K562 (cell line): ENCODE data around the gene WNT11. TPM values are rescaled to one million over a fixed set of nuclear protein-coding genes. Genes with fewer than 3 reads are reported as not detected.

Experiments
- BACH1 ChIP-seq: fragments of 200-800 bp; sonication (Bioruptor generic); IDR thresholded peaks from 2 replicates; pipeline ENCODE4 v1.6.1; 2016; ENCODE audit warnings: missing genetic modification characterization, missing compliant biosample characterization
- BRCA1 ChIP-seq, 2 experiments: fragments of 450-650 bp in 1 of 2; sonication (generic) in 1 of 2; formaldehyde crosslinking in 1 of 2; IDR thresholded peaks; 2 replicates each; pipeline versions ENCODE4 v1.5.0 to v1.6.1; 2017 to 2020; ENCODE audit warnings: mild to moderate bottlenecking in 1 of 2, missing genetic modification reagents in 1 of 2
- CBX2 ChIP-seq: fragments of 200-600 bp; sonication (generic); IDR thresholded peaks from one replicate; pipeline ENCODE4 v1.6.1; 2012; ENCODE audit warnings: mild to moderate bottlenecking, low read length, inconsistent platforms; ENCODE audit not compliant: insufficient read depth, poor library complexity, severe bottlenecking
- CXXC5 ChIP-seq: fragments of 250-450 bp; sonication (Bioruptor Pico); IDR thresholded peaks from 2 replicates; pipeline ENCODE4 v1.8.0; 2022; ENCODE audit warnings: inconsistent platforms, mild to moderate bottlenecking, moderate library complexity
- HDAC2 ChIP-seq: fragments of 450-650 bp; IDR thresholded peaks from 2 replicates; pipeline ENCODE4 v1.6.1; 2016; ENCODE audit warnings: mild to moderate bottlenecking
- NR2C2 ChIP-seq, 2 experiments: fragments of 200-800 bp in 1 of 2; sonication (Bioruptor generic) in 1 of 2; sonication (generic) in 1 of 2; formaldehyde crosslinking in 1 of 2; IDR thresholded peaks; 2 replicates each; pipeline versions ENCODE4 v1.6.1 to v1.8.0; 2016 to 2022; ENCODE audit warnings: mild to moderate bottlenecking in 1 of 2, missing compliant biosample characterization in 1 of 2, missing genetic modification characterization in 1 of 2, missing genetic modification reagents in 1 of 2
- POLR2G ChIP-seq: fragments of 200-400 bp; formaldehyde crosslinking; IDR thresholded peaks from 2 replicates; pipeline ENCODE4 v1.6.1; 2017; ENCODE audit warnings: low read depth, mild to moderate bottlenecking, antibody characterized with exemption, low read length, moderate library complexity
- RCOR1 ChIP-seq, 2 experiments: IDR thresholded peaks; 2 replicates each; pipeline ENCODE4 v1.6.1; 2012; ENCODE audit warnings: low read depth in 2 of 2, low read length in 2 of 2, borderline replicate concordance in 1 of 2, improper control_type of control experiment in 1 of 2
- STAT5A ChIP-seq: IDR thresholded peaks from 2 replicates; pipeline ENCODE4 v1.6.1; 2012; ENCODE audit warnings: low read length, inconsistent platforms, borderline replicate concordance
- TCF3 ChIP-seq: sonication (generic); formaldehyde crosslinking; IDR thresholded peaks from 2 replicates; pipeline ENCODE4 v1.4.0; 2020; ENCODE audit warnings: mild to moderate bottlenecking, missing genetic modification reagents
- ZBTB1 ChIP-seq: sonication (generic); formaldehyde crosslinking; IDR thresholded peaks from 2 replicates; pipeline ENCODE4 v1.8.1; 2023; ENCODE audit warnings: missing genetic modification reagents, low read depth, mild to moderate bottlenecking, borderline replicate concordance
- ZNF354B ChIP-seq: fragments of 250-450 bp; sonication (Bioruptor Pico); IDR thresholded peaks from 2 replicates; pipeline ENCODE4 v1.4.0; 2020
- polyA plus RNA-seq, 8 experiments: library from polyadenylated mRNA; depleted of rRNA in 4 of 8; stranded (reverse) in 5 of 8; unstranded in 3 of 8; fragments of >200 nt; fragmentation: Nextera tagmentation in 2 of 8; fragmentation: Illumina TruSeq in 1 of 8; extraction: Ambion mirVana in 2 of 8; extraction: Trizol in 1 of 8; gene quantifications; 2 replicates each; pipeline versions ENCODE4 v1.2.1 to v1.2.3, GENCODE V29; 2011 to 2014; ENCODE audit warnings: inconsistent platforms in 1 of 8, missing spikeins in 1 of 8
- total RNA-seq, 7 experiments: library from RNA; depleted of rRNA in 6 of 7; stranded (reverse); fragments of >200 nt in 6 of 7; fragmentation: Illumina TruSeq in 2 of 7; extraction: Trizol in 2 of 7; gene quantifications; 2 replicates each; pipeline versions ENCODE4 v1.2.1 to v1.2.3, GENCODE V29; 2011 to 2021; ENCODE audit warnings: low replicate concordance in 1 of 7
- TF ChIP-seq, protein P1 (sequence below): sonication (generic); formaldehyde crosslinking; IDR thresholded peaks from 2 replicates; pipeline ENCODE4 v1.8.1; 2023; ENCODE audit warnings: mild to moderate bottlenecking, missing genetic modification reagents
- TF ChIP-seq, protein P2 (sequence below), 2 experiments: IDR thresholded peaks in 1 of 2; conservative IDR thresholded peaks in 1 of 2; 2 replicates each; pipeline ENCODE4 v1.6.1; 2016; ENCODE audit warnings: low read depth in 2 of 2, mild to moderate bottlenecking in 1 of 2, missing compliant biosample characterization in 1 of 2, missing genetic modification characterization in 1 of 2, moderate library complexity in 1 of 2
- TF ChIP-seq, protein P3 (sequence below), 2 experiments: IDR thresholded peaks; 2 replicates each; pipeline ENCODE4 v1.6.1; 2011; ENCODE audit warnings: borderline replicate concordance in 1 of 2, control low read depth in 1 of 2, low read depth in 1 of 2, low read length in 1 of 2, mild to moderate bottlenecking in 1 of 2, mixed read lengths in 1 of 2, moderate library complexity in 1 of 2; ENCODE audit not compliant: insufficient read depth in 1 of 2, insufficient read length in 1 of 2, poor library complexity in 1 of 2, severe bottlenecking in 1 of 2; ENCODE audit errors: extremely low read depth in 1 of 2
- TF ChIP-seq, protein P4 (sequence below): fragments of 450-650 bp; IDR thresholded peaks from 2 replicates; pipeline ENCODE4 v1.6.1; 2018; ENCODE audit not compliant: partially characterized antibody

Gene WNT11
- total and polyA plus RNA-seq, 9 of the 15 experiments (the other 6 are each of a cell fraction or from before 2014, with no cell fraction given), result 0.03 to 0.20 (median 0.09) TPM; not detected in 4

DNA sequence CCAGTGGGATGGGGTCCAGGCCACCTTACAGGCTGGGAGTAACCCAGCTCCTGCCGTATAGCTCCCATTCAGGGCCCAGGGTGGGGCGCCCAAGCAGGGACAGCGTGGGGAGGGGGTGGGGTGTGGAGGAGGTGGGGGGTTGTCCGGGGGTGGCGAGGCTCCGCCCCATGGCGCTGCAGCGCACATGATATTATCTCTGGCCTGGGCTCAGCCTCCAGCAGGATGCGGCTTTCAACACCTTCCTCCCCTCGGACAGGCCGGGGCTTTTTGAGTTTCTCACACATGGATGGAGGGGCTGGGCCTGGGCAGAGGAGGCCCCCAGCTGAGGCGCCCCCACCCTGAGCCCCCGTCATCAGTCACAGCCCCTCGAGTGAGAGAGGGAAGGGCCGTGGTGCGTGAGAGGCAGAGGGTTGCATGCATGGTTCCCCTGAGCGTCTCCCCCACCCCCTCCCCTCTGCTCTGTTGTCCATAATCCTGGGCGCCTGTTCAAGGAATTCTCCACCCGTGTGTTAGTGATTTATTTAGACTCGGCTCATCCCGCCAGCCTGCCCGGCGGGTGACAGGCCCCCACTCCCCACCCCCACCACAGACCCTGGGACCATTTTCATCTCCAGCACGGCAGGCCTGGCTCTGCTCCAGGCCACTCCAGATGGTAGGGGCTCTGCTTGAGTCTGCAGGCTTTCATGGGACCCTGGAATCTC lies 44.9 kb downstream of the WNT11 start (continued):
- TF ChIP-seq, protein P1, sequence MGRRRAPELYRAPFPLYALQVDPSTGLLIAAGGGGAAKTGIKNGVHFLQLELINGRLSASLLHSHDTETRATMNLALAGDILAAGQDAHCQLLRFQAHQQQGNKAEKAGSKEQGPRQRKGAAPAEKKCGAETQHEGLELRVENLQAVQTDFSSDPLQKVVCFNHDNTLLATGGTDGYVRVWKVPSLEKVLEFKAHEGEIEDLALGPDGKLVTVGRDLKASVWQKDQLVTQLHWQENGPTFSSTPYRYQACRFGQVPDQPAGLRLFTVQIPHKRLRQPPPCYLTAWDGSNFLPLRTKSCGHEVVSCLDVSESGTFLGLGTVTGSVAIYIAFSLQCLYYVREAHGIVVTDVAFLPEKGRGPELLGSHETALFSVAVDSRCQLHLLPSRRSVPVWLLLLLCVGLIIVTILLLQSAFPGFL (CRISPR knock-in tag), result no peak
- TF ChIP-seq CXXC5 (CRISPR knock-in tag), result peak; percentile 57; the same call in 1 of the 2 replicates
- 0 out of 2 replicates have a peak, but pooled peaks have one; percentile 15 for TF ChIP-seq POLR2G
- TF ChIP-seq, protein P2, sequence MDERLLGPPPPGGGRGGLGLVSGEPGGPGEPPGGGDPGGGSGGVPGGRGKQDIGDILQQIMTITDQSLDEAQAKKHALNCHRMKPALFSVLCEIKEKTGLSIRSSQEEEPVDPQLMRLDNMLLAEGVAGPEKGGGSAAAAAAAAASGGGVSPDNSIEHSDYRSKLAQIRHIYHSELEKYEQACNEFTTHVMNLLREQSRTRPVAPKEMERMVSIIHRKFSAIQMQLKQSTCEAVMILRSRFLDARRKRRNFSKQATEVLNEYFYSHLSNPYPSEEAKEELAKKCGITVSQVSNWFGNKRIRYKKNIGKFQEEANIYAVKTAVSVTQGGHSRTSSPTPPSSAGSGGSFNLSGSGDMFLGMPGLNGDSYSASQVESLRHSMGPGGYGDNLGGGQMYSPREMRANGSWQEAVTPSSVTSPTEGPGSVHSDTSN (CRISPR knock-in tag; IDR thresholded peaks at IDR 0.05; ENCODE audit: low read depth), result no peak
- TF ChIP-seq, protein P2 (tag; conservative IDR thresholded peaks at IDR 0.05; ENCODE audit: low read depth), result 0 out of 2 replicates have a peak, but pooled peaks have one; percentile 6
- TF ChIP-seq, protein P3, sequence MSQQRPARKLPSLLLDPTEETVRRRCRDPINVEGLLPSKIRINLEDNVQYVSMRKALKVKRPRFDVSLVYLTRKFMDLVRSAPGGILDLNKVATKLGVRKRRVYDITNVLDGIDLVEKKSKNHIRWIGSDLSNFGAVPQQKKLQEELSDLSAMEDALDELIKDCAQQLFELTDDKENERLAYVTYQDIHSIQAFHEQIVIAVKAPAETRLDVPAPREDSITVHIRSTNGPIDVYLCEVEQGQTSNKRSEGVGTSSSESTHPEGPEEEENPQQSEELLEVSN (IDR thresholded peaks at IDR 0.05; ENCODE audit: borderline replicate concordance in 1 of 2, extremely low read depth in 1 of 2, insufficient read depth in 1 of 2, insufficient read length in 1 of 2, low read depth in 1 of 2, low read length in 1 of 2, poor library complexity in 1 of 2, severe bottlenecking in 1 of 2), result peak in 1 of 2 experiments; percentile 22
- TF ChIP-seq CBX2, result no peak
- TF ChIP-seq TCF3 (CRISPR knock-in tag), result no peak
- no peak for TF ChIP-seq ZNF354B (CRISPR knock-in tag)
- no peak for TF ChIP-seq ZBTB1 (CRISPR knock-in tag)
- TF ChIP-seq BACH1 (tag), result no peak
- TF ChIP-seq BRCA1 (IDR thresholded peaks at IDR 0.05), result no peak
- TF ChIP-seq BRCA1 (CRISPR knock-in tag; IDR thresholded peaks at IDR 0.05), result no peak
- TF ChIP-seq, protein P4, sequence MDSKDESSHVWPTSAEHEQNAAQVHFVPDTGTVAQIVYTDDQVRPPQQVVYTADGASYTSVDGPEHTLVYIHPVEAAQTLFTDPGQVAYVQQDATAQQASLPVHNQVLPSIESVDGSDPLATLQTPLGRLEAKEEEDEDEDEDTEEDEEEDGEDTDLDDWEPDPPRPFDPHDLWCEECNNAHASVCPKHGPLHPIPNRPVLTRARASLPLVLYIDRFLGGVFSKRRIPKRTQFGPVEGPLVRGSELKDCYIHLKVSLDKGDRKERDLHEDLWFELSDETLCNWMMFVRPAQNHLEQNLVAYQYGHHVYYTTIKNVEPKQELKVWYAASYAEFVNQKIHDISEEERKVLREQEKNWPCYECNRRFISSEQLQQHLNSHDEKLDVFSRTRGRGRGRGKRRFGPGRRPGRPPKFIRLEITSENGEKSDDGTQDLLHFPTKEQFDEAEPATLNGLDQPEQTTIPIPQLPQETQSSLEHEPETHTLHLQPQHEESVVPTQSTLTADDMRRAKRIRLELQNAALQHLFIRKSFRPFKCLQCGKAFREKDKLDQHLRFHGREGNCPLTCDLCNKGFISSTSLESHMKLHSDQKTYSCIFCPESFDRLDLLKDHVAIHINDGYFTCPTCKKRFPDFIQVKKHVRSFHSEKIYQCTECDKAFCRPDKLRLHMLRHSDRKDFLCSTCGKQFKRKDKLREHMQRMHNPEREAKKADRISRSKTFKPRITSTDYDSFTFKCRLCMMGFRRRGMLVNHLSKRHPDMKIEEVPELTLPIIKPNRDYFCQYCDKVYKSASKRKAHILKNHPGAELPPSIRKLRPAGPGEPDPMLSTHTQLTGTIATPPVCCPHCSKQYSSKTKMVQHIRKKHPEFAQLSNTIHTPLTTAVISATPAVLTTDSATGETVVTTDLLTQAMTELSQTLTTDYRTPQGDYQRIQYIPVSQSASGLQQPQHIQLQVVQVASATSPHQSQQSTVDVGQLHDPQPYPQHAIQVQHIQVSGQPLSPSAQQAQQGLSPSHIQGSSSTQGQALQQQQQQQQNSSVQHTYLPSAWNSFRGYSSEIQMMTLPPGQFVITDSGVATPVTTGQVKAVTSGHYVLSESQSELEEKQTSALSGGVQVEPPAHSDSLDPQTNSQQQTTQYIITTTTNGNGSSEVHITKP, result no peak
- TF ChIP-seq RCOR1 (IDR thresholded peaks at IDR 0.05; ENCODE audit: borderline replicate concordance in 1 of 2, low read depth in 2 of 2, low read length in 2 of 2), result peak in 1 of 2 experiments; percentile 41; a peak in 1 of 4 replicates
- no peak for TF ChIP-seq STAT5A
- TF ChIP-seq HDAC2, result no peak
- TF ChIP-seq NR2C2 (CRISPR knock-in tag; IDR thresholded peaks at IDR 0.05), result no peak
- peak; percentile 43 for TF ChIP-seq NR2C2 (tag; IDR thresholded peaks at IDR 0.05)
